ENCODE data around the gene CXCR6.

CXCR6 gene

DNA sequence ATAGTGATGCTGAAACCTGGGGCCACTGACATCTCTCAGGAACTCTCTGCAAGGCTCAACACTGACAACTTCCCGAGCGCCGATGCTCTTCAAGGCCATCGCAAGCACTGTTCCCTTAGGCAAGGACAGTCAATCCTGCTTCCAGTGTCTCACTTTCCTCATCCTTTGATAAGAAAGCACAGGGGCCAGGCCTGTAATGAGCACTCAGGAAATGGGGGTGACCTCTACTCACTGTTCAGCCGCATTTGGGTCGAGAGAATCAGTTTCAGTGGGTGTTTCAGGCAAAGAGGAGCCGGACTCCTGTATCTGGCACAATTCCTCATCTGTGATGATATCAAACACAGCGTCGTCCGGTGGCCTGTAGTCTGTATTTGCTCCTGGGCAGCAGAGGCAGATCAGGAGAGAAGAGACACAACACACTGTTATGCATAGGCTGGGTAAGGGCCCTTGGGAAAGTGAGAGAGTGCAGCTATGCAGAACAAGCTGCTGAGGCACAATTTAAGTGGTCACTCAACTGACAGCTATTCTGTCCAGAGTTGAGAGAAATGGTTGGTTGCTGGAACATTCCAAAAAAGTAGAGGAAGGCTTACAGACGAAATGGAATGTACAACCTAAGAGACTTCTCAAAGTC lies 11.9 kb downstream of the CXCR6 start:
- no peak for TF ChIP-seq ZNF660 (tag by site-specific recombination; IDR thresholded peaks at IDR 0.05)
- no peak for TF ChIP-seq ZNF16 (tag by site-specific recombination; IDR thresholded peaks at IDR 0.05; ENCODE audit: low read depth)
- no peak for TF ChIP-seq ZNF211 (tag by site-specific recombination; IDR thresholded peaks at IDR 0.05; ENCODE audit: low read depth)
- TF ChIP-seq ZNF366 (tag by site-specific recombination; conservative IDR thresholded peaks at IDR 0.05): no peak
- TF ChIP-seq, protein P1, sequence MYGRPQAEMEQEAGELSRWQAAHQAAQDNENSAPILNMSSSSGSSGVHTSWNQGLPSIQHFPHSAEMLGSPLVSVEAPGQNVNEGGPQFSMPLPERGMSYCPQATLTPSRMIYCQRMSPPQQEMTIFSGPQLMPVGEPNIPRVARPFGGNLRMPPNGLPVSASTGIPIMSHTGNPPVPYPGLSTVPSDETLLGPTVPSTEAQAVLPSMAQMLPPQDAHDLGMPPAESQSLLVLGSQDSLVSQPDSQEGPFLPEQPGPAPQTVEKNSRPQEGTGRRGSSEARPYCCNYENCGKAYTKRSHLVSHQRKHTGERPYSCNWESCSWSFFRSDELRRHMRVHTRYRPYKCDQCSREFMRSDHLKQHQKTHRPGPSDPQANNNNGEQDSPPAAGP (tag by site-specific recombination; IDR thresholded peaks at IDR 0.05): no peak
- no peak for TF ChIP-seq ZNF114 (tag by site-specific recombination; IDR thresholded peaks at IDR 0.05)
- TF ChIP-seq, protein P2, sequence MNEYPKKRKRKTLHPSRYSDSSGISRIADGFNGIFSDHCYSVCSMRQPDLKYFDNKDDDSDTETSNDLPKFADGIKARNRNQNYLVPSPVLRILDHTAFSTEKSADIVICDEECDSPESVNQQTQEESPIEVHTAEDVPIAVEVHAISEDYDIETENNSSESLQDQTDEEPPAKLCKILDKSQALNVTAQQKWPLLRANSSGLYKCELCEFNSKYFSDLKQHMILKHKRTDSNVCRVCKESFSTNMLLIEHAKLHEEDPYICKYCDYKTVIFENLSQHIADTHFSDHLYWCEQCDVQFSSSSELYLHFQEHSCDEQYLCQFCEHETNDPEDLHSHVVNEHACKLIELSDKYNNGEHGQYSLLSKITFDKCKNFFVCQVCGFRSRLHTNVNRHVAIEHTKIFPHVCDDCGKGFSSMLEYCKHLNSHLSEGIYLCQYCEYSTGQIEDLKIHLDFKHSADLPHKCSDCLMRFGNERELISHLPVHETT (tag by site-specific recombination; IDR thresholded peaks at IDR 0.05): no peak
- TF ChIP-seq, protein P3, sequence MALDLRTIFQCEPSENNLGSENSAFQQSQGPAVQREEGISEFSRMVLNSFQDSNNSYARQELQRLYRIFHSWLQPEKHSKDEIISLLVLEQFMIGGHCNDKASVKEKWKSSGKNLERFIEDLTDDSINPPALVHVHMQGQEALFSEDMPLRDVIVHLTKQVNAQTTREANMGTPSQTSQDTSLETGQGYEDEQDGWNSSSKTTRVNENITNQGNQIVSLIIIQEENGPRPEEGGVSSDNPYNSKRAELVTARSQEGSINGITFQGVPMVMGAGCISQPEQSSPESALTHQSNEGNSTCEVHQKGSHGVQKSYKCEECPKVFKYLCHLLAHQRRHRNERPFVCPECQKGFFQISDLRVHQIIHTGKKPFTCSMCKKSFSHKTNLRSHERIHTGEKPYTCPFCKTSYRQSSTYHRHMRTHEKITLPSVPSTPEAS (tag by site-specific recombination; IDR thresholded peaks at IDR 0.05): no peak
- TF ChIP-seq ZBTB7A (tag by site-specific recombination; IDR thresholded peaks at IDR 0.05; ENCODE audit: low read depth): no peak
- TF ChIP-seq ZSCAN23 (tag by site-specific recombination; IDR thresholded peaks at IDR 0.05): no peak
- no peak for TF ChIP-seq ZNF274 (IDR thresholded peaks at IDR 0.05; ENCODE audit: low read length)
- no peak for TF ChIP-seq ZNF274 (tag by site-specific recombination; IDR thresholded peaks at IDR 0.05; ENCODE audit: borderline replicate concordance)
- no peak for TF ChIP-seq SETDB1 (IDR thresholded peaks at IDR 0.05; ENCODE audit: insufficient read length, low read length)
- no peak for TF ChIP-seq ZNF266 (tag by site-specific recombination; IDR thresholded peaks at IDR 0.05; ENCODE audit: low read depth)
- TF ChIP-seq YY1 (tag by site-specific recombination; IDR thresholded peaks at IDR 0.05): no peak
- no peak overlapping the region for H3K4me3 ChIP-seq (ENCODE audit: low read depth, low read length)
- H3K27ac ChIP-seq (ENCODE audit: extremely low read depth, low read depth, low read length): no peak overlapping the region
- H3K4me1 ChIP-seq (ENCODE audit: control insufficient read depth, insufficient read depth, low read length): no peaks in the 10 kb centered on the region
- peaks cover 4 to 96% of the 10 kb centered on the region in 2 experiments; a peak in 2 of 3 replicates for H3K36me3 ChIP-seq (ENCODE audit: control insufficient read depth in 2 of 2, insufficient read depth in 1 of 2, low read length in 2 of 2)
- CTCF ChIA-PET: interaction anchor here (0.9 kb wide), 1 partner anchor 12 kb away, joined by 3 read pairs; the partner anchor contains the start of gene CXCR6
- no peaks in the 10 kb centered on the region for H3K9me3 ChIP-seq (ENCODE audit: control insufficient read depth, insufficient read depth, low read depth, low read length)
- POLR2A ChIA-PET: no interaction called here

DNA sequence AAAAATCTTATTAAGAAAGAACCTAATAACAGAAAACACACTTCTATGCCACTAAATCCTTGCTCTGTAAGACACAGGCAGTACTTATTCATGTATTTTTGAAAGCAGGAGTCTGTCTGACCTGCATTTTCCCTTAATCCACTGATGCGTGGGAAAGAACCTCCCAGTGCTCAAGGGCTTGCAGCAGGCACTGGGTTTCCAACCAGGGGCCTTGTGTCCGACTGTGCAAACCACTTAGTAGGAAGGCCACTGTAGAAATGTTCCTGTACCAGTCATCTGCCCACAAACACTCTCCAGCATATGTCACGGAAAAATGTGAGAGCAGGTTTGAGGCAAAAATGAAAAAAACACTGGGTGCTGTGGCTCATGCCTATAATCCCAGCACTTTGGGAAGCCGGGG lies 12.4 kb downstream of the CXCR6 start:
- Histone ChIP-seq H3K9me3 (ENCODE audit: control insufficient read depth, insufficient read depth, low read depth, low read length) (no peaks in the 10 kb centered on the region), H3K36me3 (ENCODE audit: control insufficient read depth in 2 of 2, insufficient read depth in 1 of 2, low read length in 2 of 2) (peaks cover 4 to 96% of the 10 kb centered on the region in 2 experiments; a peak in 2 of 3 replicates), H3K4me3 (ENCODE audit: low read depth, low read length) (no peak overlapping the region), H3K4me1 (ENCODE audit: control insufficient read depth, insufficient read depth, low read length) (no peaks in the 10 kb centered on the region), H3K27ac (ENCODE audit: extremely low read depth, low read depth, low read length) (no peak overlapping the region)
- ChIA-PET POLR2A (no interaction called here), CTCF (no interaction called here)
- no peak for TF ChIP-seq ZNF660 (tag by site-specific recombination; IDR thresholded peaks at IDR 0.05)
- TF ChIP-seq, protein P4, sequence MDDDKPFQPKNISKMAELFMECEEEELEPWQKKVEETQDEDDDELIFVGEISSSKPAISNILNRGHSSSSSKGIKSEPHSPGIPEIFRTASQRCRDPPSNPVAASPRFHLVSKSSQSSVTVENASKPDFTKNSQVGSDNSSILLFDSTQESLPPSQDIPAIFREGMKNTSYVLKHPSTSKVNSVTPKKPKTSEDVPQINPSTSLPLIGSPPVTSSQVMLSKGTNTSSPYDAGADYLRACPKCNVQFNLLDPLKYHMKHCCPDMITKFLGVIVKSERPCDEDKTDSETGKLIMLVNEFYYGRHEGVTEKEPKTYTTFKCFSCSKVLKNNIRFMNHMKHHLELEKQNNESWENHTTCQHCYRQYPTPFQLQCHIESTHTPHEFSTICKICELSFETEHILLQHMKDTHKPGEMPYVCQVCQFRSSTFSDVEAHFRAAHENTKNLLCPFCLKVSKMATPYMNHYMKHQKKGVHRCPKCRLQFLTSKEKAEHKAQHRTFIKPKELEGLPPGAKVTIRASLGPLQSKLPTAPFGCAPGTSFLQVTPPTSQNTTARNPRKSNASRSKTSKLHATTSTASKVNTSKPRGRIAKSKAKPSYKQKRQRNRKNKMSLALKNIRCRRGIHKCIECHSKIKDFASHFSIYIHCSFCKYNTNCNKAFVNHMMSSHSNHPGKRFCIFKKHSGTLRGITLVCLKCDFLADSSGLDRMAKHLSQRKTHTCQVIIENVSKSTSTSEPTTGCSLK (tag by site-specific recombination; IDR thresholded peaks at IDR 0.05): no peak
- TF ChIP-seq ZNF24 (tag by site-specific recombination; IDR thresholded peaks at IDR 0.05): no peak
- TF ChIP-seq, protein P5, sequence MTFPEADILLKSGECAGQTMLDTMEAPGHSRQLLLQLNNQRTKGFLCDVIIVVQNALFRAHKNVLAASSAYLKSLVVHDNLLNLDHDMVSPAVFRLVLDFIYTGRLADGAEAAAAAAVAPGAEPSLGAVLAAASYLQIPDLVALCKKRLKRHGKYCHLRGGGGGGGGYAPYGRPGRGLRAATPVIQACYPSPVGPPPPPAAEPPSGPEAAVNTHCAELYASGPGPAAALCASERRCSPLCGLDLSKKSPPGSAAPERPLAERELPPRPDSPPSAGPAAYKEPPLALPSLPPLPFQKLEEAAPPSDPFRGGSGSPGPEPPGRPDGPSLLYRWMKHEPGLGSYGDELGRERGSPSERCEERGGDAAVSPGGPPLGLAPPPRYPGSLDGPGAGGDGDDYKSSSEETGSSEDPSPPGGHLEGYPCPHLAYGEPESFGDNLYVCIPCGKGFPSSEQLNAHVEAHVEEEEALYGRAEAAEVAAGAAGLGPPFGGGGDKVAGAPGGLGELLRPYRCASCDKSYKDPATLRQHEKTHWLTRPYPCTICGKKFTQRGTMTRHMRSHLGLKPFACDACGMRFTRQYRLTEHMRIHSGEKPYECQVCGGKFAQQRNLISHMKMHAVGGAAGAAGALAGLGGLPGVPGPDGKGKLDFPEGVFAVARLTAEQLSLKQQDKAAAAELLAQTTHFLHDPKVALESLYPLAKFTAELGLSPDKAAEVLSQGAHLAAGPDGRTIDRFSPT (tag by site-specific recombination; IDR thresholded peaks at IDR 0.05): no peak
- TF ChIP-seq ZNF112 (tag by site-specific recombination; IDR thresholded peaks at IDR 0.05): no peak
- TF ChIP-seq ZNF350 (tag by site-specific recombination; IDR thresholded peaks at IDR 0.05): no peak
- no peak for TF ChIP-seq ZNF311 (tag by site-specific recombination; IDR thresholded peaks at IDR 0.05; ENCODE audit: borderline replicate concordance)
- TF ChIP-seq, protein P6, sequence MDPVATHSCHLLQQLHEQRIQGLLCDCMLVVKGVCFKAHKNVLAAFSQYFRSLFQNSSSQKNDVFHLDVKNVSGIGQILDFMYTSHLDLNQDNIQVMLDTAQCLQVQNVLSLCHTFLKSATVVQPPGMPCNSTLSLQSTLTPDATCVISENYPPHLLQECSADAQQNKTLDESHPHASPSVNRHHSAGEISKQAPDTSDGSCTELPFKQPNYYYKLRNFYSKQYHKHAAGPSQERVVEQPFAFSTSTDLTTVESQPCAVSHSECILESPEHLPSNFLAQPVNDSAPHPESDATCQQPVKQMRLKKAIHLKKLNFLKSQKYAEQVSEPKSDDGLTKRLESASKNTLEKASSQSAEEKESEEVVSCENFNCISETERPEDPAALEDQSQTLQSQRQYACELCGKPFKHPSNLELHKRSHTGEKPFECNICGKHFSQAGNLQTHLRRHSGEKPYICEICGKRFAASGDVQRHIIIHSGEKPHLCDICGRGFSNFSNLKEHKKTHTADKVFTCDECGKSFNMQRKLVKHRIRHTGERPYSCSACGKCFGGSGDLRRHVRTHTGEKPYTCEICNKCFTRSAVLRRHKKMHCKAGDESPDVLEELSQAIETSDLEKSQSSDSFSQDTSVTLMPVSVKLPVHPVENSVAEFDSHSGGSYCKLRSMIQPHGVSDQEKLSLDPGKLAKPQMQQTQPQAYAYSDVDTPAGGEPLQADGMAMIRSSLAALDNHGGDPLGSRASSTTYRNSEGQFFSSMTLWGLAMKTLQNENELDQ (tag by site-specific recombination; IDR thresholded peaks at IDR 0.05; ENCODE audit: low read depth): no peak
- TF ChIP-seq ZXDB (tag by site-specific recombination; IDR thresholded peaks at IDR 0.05): no peak
